GM13977 (cell line): ENCODE data around the gene RAI14.
"Not testable (repeated sequence)": the region's sequence is repeated elsewhere in the genome, so short reads cannot be mapped to it uniquely, and the experiment has no call there.

Experiments used
- DNase-seq: peaks from one replicate; pipeline ENCODE4 v3.0.0; 2012; ENCODE audit warnings: low spot score
- CTCF ChIP-seq: IDR thresholded peaks from 2 replicates; pipeline ENCODE4 v1.5.1; 2012; ENCODE audit warnings: mild to moderate bottlenecking, control low read depth; ENCODE audit not compliant: insufficient read depth; ENCODE audit errors: extremely low read depth, missing control alignments
- in situ Hi-C: fragments of 300-500 bp; cut with MboI; formaldehyde crosslinking; loops from one replicate; pipeline ENCODE4 v1.12.0; 2022; ENCODE audit warnings: low sequenced_read_pairs, low pct_unique_long_range_greater_than_20kb, mixed read lengths, inconsistent platforms; ENCODE audit not compliant: unreplicated experiment

RAI14 gene

GRCh38 chr5:34771076-34771475 is 114.9 kb downstream of the RAI14 start:
- DNase-seq = no peak
- TF ChIP-seq CTCF = no peak

GRCh38 chr5:34772267-34773098 is 116.4 kb downstream of the RAI14 start:
- in situ Hi-C loops = no loop called here
- TF ChIP-seq CTCF = no peak
- DNase-seq = no peak

More at GRCh38 chr5:34771076-34771475, 114.9 kb downstream of the RAI14 start:
- in situ Hi-C loops = no loop called here

- no peak for DNase-seq
- no peak for TF ChIP-seq CTCF
- in situ Hi-C loops = no loop called here
Measured at GRCh38 chr5:34774139-34774538, 118.0 kb downstream of the RAI14 start.

- DNase-seq, in situ Hi-C loops: not testable (repeated sequence)
Measured at GRCh38 chr5:34774678-34775077, 118.5 kb downstream of the RAI14 start.

- DNase-seq = no peak
- TF ChIP-seq CTCF = no peak
- in situ Hi-C loops = no loop called here
Measured at GRCh38 chr5:34775886-34776285, 119.8 kb downstream of the RAI14 start.

GRCh38 chr5:34778091-34778850 is 122.1 kb downstream of the RAI14 start:
- TF ChIP-seq CTCF = no peak
- no peak for DNase-seq
- in situ Hi-C loops = no loop called here

GRCh38 chr5:34783892-34784291 is 127.8 kb downstream of the RAI14 start:
- in situ Hi-C loops, DNase-seq: not testable (repeated sequence)
